Keratinocyte (primary cell): ENCODE data around the gene NCOA3. TPM values are rescaled to one million over a fixed set of nuclear protein-coding genes. Genes with fewer than 3 reads are reported as not detected.

Experiments
- DNase-seq: peaks from one replicate; pipeline ENCODE4 v3.0.0-alpha.2; 2011; ENCODE audit warnings: low read depth, missing footprints, low spot score
- FAIRE-seq: peaks from 2 replicates; lab custom pipeline; 2011; peaks lifted over from hg19 to GRCh38; lab: Jason Lieb, UNC
- H2AFZ ChIP-seq: 2 replicates; pipeline ENCODE4 v1.6.0; 2012; ENCODE audit warnings: low read length, control low read depth, inconsistent platforms; ENCODE audit not compliant: control insufficient read depth
- H3K27ac ChIP-seq: 2 replicates; pipeline ENCODE4 v1.5.1; 2011; ENCODE audit warnings: low read length; ENCODE audit not compliant: control insufficient read depth, insufficient read depth
- H3K27me3 ChIP-seq: 3 replicates; pipeline ENCODE4 v1.6.0; 2011; ENCODE audit warnings: low read length; ENCODE audit not compliant: control insufficient read depth, insufficient read depth; ENCODE audit errors: extremely low read depth
- H3K36me3 ChIP-seq, 2 experiments: 2 replicates in 1 of 2; 3 replicates in 1 of 2; pipeline ENCODE4 v1.5.1; 2011; ENCODE audit warnings: low read length in 2 of 2, mild to moderate bottlenecking in 1 of 2; ENCODE audit not compliant: control insufficient read depth in 2 of 2, insufficient read depth in 2 of 2; ENCODE audit errors: extremely low read depth in 1 of 2
- H3K4me1 ChIP-seq: 3 replicates; pipeline ENCODE4 v1.5.1; 2011; ENCODE audit warnings: low read length; ENCODE audit not compliant: control insufficient read depth, insufficient read depth; ENCODE audit errors: extremely low read depth
- H3K4me2 ChIP-seq: 3 replicates; pipeline ENCODE4 v1.6.0; 2011; ENCODE audit warnings: low read depth, low read length; ENCODE audit not compliant: control insufficient read depth, insufficient read depth; ENCODE audit errors: extremely low read depth
- H3K4me3 ChIP-seq, 3 experiments: fragments of 200-600 bp in 1 of 3; sonication (generic) in 1 of 3; 2 replicates in 2 of 3; 3 replicates in 1 of 3; pipeline ENCODE4 v1.5.1; 2011 to 2016; ENCODE audit warnings: low read length in 3 of 3, mild to moderate bottlenecking in 3 of 3, control low read depth in 2 of 3, inconsistent platforms in 1 of 3, low read depth in 1 of 3, mixed read lengths in 1 of 3, mixed run types in 1 of 3, moderate library complexity in 1 of 3; ENCODE audit not compliant: control insufficient read depth in 2 of 3, insufficient read depth in 2 of 3; ENCODE audit errors: extremely low read depth in 1 of 3
- H3K79me2 ChIP-seq: 2 replicates; pipeline ENCODE4 v1.6.0; 2012; ENCODE audit warnings: low read length; ENCODE audit not compliant: control insufficient read depth, insufficient read depth
- H3K9ac ChIP-seq: 3 replicates; pipeline ENCODE4 v1.6.0; 2011; ENCODE audit warnings: low read length; ENCODE audit not compliant: control insufficient read depth, insufficient read depth; ENCODE audit errors: extremely low read depth
- H3K9me1 ChIP-seq: 3 replicates; pipeline ENCODE4 v1.6.0; 2011; ENCODE audit warnings: low read length; ENCODE audit not compliant: control insufficient read depth, insufficient read depth; ENCODE audit errors: extremely low read depth
- H3K9me3 ChIP-seq: 2 replicates; pipeline ENCODE4 v1.5.1; 2012; ENCODE audit warnings: low read depth, low read length; ENCODE audit not compliant: control insufficient read depth
- H4K20me1 ChIP-seq: 3 replicates; pipeline ENCODE4 v1.6.0; 2011; ENCODE audit warnings: low read length; ENCODE audit not compliant: control insufficient read depth, insufficient read depth; ENCODE audit errors: extremely low read depth
- EZH2 ChIP-seq: IDR thresholded peaks from one replicate; pipeline ENCODE4 v1.6.1; 2012; ENCODE audit warnings: inconsistent platforms, mild to moderate bottlenecking, low read length, moderate library complexity
- dilution Hi-C: fragments of 300-500 bp; cut with MboI; formaldehyde crosslinking; loops from one replicate; pipeline ENCODE4 v1.7.0; 2020; ENCODE audit warnings: low sequenced_read_pairs; ENCODE audit not compliant: extremely low pct_ligation_motif_present
- polyA plus RNA-seq, 5 experiments: library from polyadenylated mRNA; depleted of rRNA in 3 of 5; stranded (reverse) in 3 of 5; stranded (forward) in 1 of 5; unstranded in 1 of 5; fragments of >200 nt; gene quantifications; 1 replicate in 1 of 5; 2 replicates in 3 of 5; 3 replicates in 1 of 5; pipeline versions ENCODE4 v1.2.1 to v1.2.3, GENCODE V29; 2011 to 2012; ENCODE audit warnings: missing spikeins in 2 of 5, low read depth in 1 of 5, low replicate concordance in 1 of 5
- small RNA-seq, 3 experiments: library from RNA; depleted of rRNA; stranded (forward); fragments of <200 nt; gene quantifications; one replicate each; pipeline ENCODE3, GENCODE V24; 2012; ENCODE audit warnings: low read depth in 3 of 3, low replicate concordance in 1 of 3; ENCODE audit not compliant: insufficient read length in 3 of 3
- TF ChIP-seq, protein P1 (sequence below), 3 experiments: IDR thresholded peaks in 1 of 3; conservative IDR thresholded peaks in 1 of 3; optimal IDR thresholded peaks in 1 of 3; 2 replicates in 2 of 3; 3 replicates in 1 of 3; pipeline versions ENCODE3 to v1.5.1; 2011; ENCODE audit warnings: low read length in 3 of 3, mild to moderate bottlenecking in 3 of 3, moderate library complexity in 2 of 3, control low read depth in 1 of 3, inconsistent platforms in 1 of 3; ENCODE audit not compliant: insufficient read depth in 2 of 3; ENCODE audit errors: extremely low read depth in 1 of 3

The NCOA3 gene
- polyA plus RNA-seq, 1 donor (not counting 4 experiments of a cell fraction or from before 2014, with no cell fraction given) = 25.8 TPM

DNA sequence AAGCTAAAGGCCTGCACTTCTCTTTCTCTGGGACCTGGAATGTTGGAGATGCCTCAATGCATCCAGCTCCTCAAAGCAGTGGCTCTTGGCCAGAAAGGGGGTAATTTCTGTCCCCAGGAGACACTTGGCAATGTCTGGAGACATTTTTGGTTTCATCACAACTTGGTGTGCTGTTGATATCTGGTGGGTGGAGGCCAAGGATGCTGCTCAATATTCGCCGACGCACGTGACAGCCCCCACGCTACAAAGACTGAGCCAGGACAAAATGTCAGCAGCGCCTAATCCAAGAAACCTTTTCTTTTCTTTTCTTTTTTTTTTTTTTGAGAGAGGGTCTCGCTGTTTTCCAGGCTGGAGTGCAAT, 203.8 kb downstream of the NCOA3 start:
- dilution Hi-C loops = no loop called here
- H3K9ac ChIP-seq = no peak overlapping the region
- no peaks in the 10 kb centered on the region for H3K27me3 ChIP-seq
- H3K27ac ChIP-seq = no peak overlapping the region
- H3K4me2 ChIP-seq = no peak overlapping the region
- H2AFZ ChIP-seq = no peak overlapping the region
- H3K4me3 ChIP-seq = no peak overlapping the region
- no peaks in the 10 kb centered on the region for H3K9me3 ChIP-seq
- peaks cover 4% of the 10 kb centered on the region for H3K79me2 ChIP-seq
- peaks cover 3% of the 10 kb centered on the region for H4K20me1 ChIP-seq
- H3K9me1 ChIP-seq = no peaks in the 10 kb centered on the region
- peaks cover 8 to 23% of the 10 kb centered on the region in 2 experiments for H3K36me3 ChIP-seq
- FAIRE-seq = no peak
- DNase-seq = no peak
- peaks cover 6% of the 10 kb centered on the region for H3K4me1 ChIP-seq
- no peak for TF ChIP-seq EZH2
- TF ChIP-seq, protein P1, sequence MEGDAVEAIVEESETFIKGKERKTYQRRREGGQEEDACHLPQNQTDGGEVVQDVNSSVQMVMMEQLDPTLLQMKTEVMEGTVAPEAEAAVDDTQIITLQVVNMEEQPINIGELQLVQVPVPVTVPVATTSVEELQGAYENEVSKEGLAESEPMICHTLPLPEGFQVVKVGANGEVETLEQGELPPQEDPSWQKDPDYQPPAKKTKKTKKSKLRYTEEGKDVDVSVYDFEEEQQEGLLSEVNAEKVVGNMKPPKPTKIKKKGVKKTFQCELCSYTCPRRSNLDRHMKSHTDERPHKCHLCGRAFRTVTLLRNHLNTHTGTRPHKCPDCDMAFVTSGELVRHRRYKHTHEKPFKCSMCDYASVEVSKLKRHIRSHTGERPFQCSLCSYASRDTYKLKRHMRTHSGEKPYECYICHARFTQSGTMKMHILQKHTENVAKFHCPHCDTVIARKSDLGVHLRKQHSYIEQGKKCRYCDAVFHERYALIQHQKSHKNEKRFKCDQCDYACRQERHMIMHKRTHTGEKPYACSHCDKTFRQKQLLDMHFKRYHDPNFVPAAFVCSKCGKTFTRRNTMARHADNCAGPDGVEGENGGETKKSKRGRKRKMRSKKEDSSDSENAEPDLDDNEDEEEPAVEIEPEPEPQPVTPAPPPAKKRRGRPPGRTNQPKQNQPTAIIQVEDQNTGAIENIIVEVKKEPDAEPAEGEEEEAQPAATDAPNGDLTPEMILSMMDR (optimal IDR thresholded peaks at IDR 0.05 in 1 of 3, IDR thresholded peaks at IDR 0.05 in 1 of 3, conservative IDR thresholded peaks at IDR 0.05 in 1 of 3; ENCODE audit: extremely low read depth in 1 of 3, insufficient read depth in 2 of 3, low read length in 3 of 3) = no peak

DNA sequence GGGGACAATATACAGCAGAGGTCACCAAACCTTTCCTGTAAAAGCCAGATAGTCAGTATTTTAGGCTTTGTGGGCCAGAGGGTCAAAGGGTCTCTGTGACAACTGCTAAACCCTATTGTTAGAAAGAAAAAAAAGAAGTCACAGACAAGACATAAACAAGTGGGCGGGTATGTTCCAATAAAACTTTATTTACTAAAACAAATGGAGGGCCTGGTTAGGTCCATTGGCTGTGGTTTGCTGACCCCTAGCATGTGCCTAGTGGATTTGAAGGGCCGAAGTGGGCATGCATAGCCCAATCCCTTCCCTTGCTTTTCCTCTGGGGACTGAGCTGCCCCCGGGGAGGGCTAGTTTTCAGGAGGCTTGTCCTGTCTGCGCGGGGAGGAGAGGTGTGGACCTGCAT, 204.7 kb downstream of the NCOA3 start:
- Histone ChIP-seq H3K9me3 (no peaks in the 10 kb centered on the region), H4K20me1 (peaks cover 3% of the 10 kb centered on the region), H3K4me3 (no peak overlapping the region), H3K9me1 (no peaks in the 10 kb centered on the region), H3K27ac (no peak overlapping the region), H3K4me1 (peaks cover 6% of the 10 kb centered on the region), H3K79me2 (peaks cover 7% of the 10 kb centered on the region), H3K36me3 (peaks cover 3 to 19% of the 10 kb centered on the region in 2 experiments), H3K9ac (no peak overlapping the region), H2AFZ (no peak overlapping the region), H3K4me2 (no peak overlapping the region), H3K27me3 (no peaks in the 10 kb centered on the region)
- TF ChIP-seq, protein P1 (optimal IDR thresholded peaks at IDR 0.05 in 1 of 3, IDR thresholded peaks at IDR 0.05 in 1 of 3, conservative IDR thresholded peaks at IDR 0.05 in 1 of 3; ENCODE audit: extremely low read depth in 1 of 3, insufficient read depth in 2 of 3, low read length in 3 of 3) = no peak
- TF ChIP-seq EZH2 = no peak
- no peak for FAIRE-seq
- dilution Hi-C loops = no loop called here
- no peak for DNase-seq

Small RNAs within 50 kb of the gene (small RNA-seq; reads per million reads assigned to genes)
- gene RNU6-497P (0 reads per million in 3 experiments), gene RNU6-563P (0 reads per million in 3 experiments)

Other genes with a start within 250 kb of the NCOA3 start
- 30.0 to 42.6 TPM (median 39.8 TPM) in 3 replicates for gene ZMYND8, start 145.2 kb upstream of the NCOA3 start, polyA plus RNA-seq